Stimulated activated naive B cell treated with anti-CD40 and anti-IgM and Interleukin-4, amounts not matched to agents 10 μg/mL and 1 μg/mL and 100 μg/mL, for 72 hours (primary cell): ENCODE measurements around the gene NEU3.
"Not testable (repeated sequence)": the region's sequence is repeated elsewhere in the genome, so short reads cannot be mapped to it uniquely, and the experiment has no call there.

Experiments
- ATAC-seq, 2 donors: fragments of 150-1000 bp; cut with Tn5 transposase; replicated peaks; 2 replicates each; pipeline ENCODE4 v1.10.0; 2021; ENCODE audit warnings: moderate library complexity in 1 of 2
- DNase-seq: peaks from one replicate; pipeline ENCODE4 v3.0.0; 2021
- H3K27ac Mint-ChIP-seq: one replicate; pipeline ENCODE4 v1.8.0; 2022; ENCODE audit warnings: mild to moderate bottlenecking, mixed read lengths
- H3K27me3 Mint-ChIP-seq, 2 donors: one replicate each; pipeline ENCODE4 v1.8.0; 2022; ENCODE audit warnings: mixed read lengths in 2 of 2
- H3K36me3 Mint-ChIP-seq, 2 donors: one replicate each; pipeline ENCODE4 v1.8.0; 2022; ENCODE audit warnings: mixed read lengths in 2 of 2, mild to moderate bottlenecking in 1 of 2
- H3K4me1 Mint-ChIP-seq, 2 donors: one replicate each; pipeline ENCODE4 v1.8.0; 2022; ENCODE audit warnings: mixed read lengths in 2 of 2, mild to moderate bottlenecking in 1 of 2
- H3K4me3 Mint-ChIP-seq, 2 donors: one replicate each; pipeline ENCODE4 v1.8.0; 2022; ENCODE audit warnings: mild to moderate bottlenecking in 2 of 2, mixed read lengths in 2 of 2, moderate library complexity in 1 of 2
- H3K9me3 Mint-ChIP-seq, 2 donors: one replicate each; pipeline ENCODE4 v1.8.0; 2022; ENCODE audit warnings: mixed read lengths in 2 of 2, mild to moderate bottlenecking in 1 of 2

Gene NEU3

DNA sequence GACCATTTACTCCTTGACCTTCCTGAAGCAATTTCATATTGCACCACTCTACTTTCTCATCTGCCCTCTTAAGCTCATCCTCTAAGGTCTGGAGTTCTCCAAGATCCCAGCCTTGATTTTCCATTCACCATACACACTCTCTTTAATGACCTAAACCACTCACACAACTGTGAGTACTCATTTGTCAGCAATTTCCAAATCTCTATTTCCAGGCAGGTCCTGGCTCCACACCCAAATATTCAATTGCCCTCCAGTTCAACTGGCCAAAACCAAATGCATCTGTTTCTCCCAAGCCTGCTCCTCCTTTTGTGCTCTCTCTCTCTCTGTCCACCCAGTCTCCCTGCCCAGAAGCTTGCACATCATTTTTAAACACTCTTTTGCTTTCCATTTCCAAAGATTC is 39.6 kb downstream of the NEU3 start:
- DNase-seq (no peak), ATAC-seq (no peak)
- Mint-ChIP-seq H3K27ac (no peak overlapping the region), H3K36me3 (no peaks in the 10 kb centered on the region), H3K27me3 (no peaks in the 10 kb centered on the region), H3K9me3 (no peaks in the 10 kb centered on the region), H3K4me3 (no peak overlapping the region), H3K4me1 (no peaks in the 10 kb centered on the region)

DNA sequence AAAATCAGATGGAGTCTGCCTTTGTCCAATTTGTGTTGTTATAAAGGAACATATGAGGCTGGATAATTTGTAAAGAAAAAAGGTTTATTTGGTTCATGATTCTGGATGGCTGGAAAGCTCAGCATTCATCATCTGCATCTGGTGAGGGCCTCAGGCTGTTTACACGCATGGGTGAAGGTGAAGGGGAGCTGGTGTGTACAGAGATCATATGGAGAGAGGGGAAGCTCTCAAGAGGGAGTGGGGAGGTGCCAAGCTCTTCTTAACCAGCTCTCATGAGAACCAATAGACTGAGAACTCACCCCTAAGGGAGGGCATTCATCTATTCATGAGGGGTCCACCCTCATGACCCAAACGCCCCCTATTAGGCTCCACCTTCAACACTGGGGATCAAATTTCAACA is 40.0 kb downstream of the NEU3 start:
- no peak overlapping the region for H3K4me3 Mint-ChIP-seq

GRCh38 chr11:75029836-75030631 is 41.3 kb downstream of the NEU3 start:
- DNase-seq (no peak), ATAC-seq (no peak)
- Mint-ChIP-seq H3K27me3 (no peaks in the 10 kb centered on the region), H3K27ac (no peak overlapping the region), H3K9me3 (no peaks in the 10 kb centered on the region), H3K36me3 (no peaks in the 10 kb centered on the region), H3K4me1 (no peaks in the 10 kb centered on the region), H3K4me3 (no peak overlapping the region)

More for the DNA sequence above, 40.0 kb downstream of the NEU3 start:
- DNase-seq (no peak), ATAC-seq (no peak)
- H3K27me3 Mint-ChIP-seq, result no peaks in the 10 kb centered on the region
- H3K9me3 Mint-ChIP-seq, result no peaks in the 10 kb centered on the region
- H3K27ac Mint-ChIP-seq, result no peak overlapping the region
- no peaks in the 10 kb centered on the region for H3K4me1 Mint-ChIP-seq
- H3K36me3 Mint-ChIP-seq, result no peaks in the 10 kb centered on the region

DNA sequence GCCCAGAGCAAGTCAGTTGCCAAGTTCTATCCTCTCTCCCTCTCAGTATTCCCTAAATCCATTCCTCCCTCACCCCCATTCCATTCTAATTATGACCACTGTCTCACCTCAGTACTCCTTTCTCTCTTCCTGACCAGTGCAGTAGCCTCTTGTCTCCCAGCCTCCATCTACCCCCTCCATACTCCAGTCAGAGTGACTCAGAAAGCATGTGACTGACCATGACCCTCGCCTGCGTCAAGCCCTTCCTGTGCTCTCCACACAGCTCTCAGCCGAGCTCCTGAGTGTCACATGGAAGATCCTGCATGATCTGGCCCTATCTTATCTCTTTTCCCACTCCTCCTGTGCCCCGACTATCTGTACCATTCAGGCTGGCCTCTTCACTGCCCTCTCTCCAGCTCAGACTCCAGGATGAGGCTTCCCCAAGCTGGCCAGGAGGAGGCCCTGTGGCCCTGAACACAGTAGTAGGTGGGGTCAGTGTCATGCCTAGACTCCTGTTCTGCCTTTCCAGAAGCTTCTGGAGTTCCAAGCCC is 42.6 kb downstream of the NEU3 start:
- Mint-ChIP-seq H3K4me1 (peaks cover 7% of the 10 kb centered on the region in 2 donors), H3K9me3 (no peaks in the 10 kb centered on the region), H3K36me3 (no peaks in the 10 kb centered on the region), H3K4me3 (no peak overlapping the region), H3K27me3 (no peaks in the 10 kb centered on the region), H3K27ac (no peak overlapping the region)
- ATAC-seq (no peak), DNase-seq (no peak)

GRCh38 chr11:75031771-75032549 is 43.2 kb downstream of the NEU3 start:
- ATAC-seq (peak; percentile 61 to 63), DNase-seq (peak; percentile 29)
- no peaks in the 10 kb centered on the region for H3K36me3 Mint-ChIP-seq
- H3K27ac Mint-ChIP-seq, result no peak overlapping the region
- H3K4me3 Mint-ChIP-seq, result no peak overlapping the region
- peaks cover 7% of the 10 kb centered on the region in 2 donors for H3K4me1 Mint-ChIP-seq
- no peaks in the 10 kb centered on the region for H3K9me3 Mint-ChIP-seq
- no peaks in the 10 kb centered on the region for H3K27me3 Mint-ChIP-seq

GRCh38 chr11:75032550-75032935 is 43.8 kb downstream of the NEU3 start:
- Mint-ChIP-seq H3K4me1 (peaks cover 7% of the 10 kb centered on the region in 2 donors), H3K36me3 (no peaks in the 10 kb centered on the region), H3K4me3 (no peak overlapping the region), H3K27ac (no peak overlapping the region), H3K27me3 (no peaks in the 10 kb centered on the region), H3K9me3 (no peaks in the 10 kb centered on the region)
- DNase-seq (no peak), ATAC-seq (no peak)

GRCh38 chr11:75033916-75034315 is 45.2 kb downstream of the NEU3 start:
- Mint-ChIP-seq H3K36me3 (peaks cover 0 to 3% of the 10 kb centered on the region in 2 donors), H3K27ac (no peak overlapping the region), H3K27me3 (no peaks in the 10 kb centered on the region), H3K4me3 (no peak overlapping the region), H3K4me1 (peaks cover 7% of the 10 kb centered on the region in 2 donors), H3K9me3 (no peaks in the 10 kb centered on the region)
- ATAC-seq (no peak), DNase-seq (no peak)

- Mint-ChIP-seq H3K9me3 (no peaks in the 10 kb centered on the region), H3K27ac (peak overlapping the region; percentile 90), H3K4me3 (no peak overlapping the region), H3K4me1 (peaks cover 7% of the 10 kb centered on the region in 2 donors), H3K36me3 (peaks cover 1 to 4% of the 10 kb centered on the region in 2 donors), H3K27me3 (no peaks in the 10 kb centered on the region)
- DNase-seq (no peak), ATAC-seq (no peak)
Observed at GRCh38 chr11:75035256-75035655, 46.5 kb downstream of the NEU3 start.

DNA sequence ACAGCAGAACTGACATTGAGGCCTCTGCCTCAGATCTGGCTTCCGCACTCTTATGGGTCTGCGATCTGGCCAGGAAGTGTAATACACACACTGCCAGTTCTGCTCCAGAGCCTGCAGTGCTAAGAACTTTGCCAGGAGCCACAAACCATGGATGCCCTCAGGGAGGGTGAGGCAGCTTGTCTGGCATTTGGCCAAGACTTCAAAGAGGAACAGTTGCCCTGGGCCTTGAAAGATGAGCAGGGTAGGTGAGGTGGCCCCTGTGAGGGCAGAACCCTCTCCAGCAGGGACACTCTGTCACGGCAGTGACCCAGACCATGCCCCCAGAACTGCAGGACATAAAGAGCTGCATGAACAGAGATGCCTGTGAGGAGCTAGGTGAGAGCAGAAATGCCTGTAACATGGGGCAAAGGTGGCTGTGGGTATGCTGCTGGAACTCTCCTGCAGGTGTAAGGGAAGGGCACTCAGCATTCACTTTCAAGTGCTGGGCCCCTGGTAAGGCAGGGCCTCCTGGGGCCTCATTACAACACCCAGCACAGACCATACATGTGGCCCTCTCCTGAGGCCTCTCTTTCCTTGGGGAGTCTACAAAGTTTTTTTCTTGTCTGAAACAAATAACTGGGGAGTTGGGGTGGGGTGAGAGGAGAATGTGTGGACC is 47.3 kb downstream of the NEU3 start:
- Mint-ChIP-seq H3K4me1 (peaks cover 7% of the 10 kb centered on the region in 2 donors), H3K4me3 (no peak overlapping the region), H3K27me3 (peaks cover 5% of the 10 kb centered on the region in 2 donors), H3K9me3 (peaks cover 4 to 5% of the 10 kb centered on the region in 2 donors), H3K27ac (peak overlapping the region; percentile 90), H3K36me3 (peaks cover 9 to 11% of the 10 kb centered on the region in 2 donors)
- ATAC-seq (peak; percentile 7 to 81), DNase-seq (no peak)

DNA sequence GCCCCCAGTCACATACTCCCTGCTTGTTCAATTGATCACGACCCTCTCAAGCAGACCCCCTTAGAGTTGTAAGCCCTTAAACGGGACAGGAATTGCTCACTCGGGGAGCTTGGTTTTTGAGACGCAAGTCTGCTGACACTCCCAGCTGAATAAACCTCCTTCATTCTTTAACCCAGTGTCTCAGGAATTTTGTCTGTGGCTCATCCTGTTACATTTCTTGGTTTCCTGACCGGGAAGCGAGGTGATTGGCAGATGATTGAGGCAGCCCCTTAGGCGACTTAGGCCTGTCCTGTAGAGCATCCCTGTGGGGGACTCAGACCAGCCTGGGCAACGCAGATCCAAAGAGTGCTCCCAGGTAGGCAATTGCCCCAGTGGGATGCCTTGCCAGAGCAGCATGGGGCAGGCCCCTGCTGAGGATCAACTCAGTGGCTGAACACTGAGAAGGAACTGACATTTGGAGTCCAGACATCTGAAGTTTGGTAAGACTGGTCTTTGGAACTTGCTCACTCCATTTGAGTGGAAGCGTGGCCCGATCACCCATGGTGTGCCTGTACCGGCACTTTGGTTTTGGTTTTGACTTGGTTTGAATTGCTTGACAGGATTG is 51.5 kb downstream of the NEU3 start:
- DNase-seq (no peak), ATAC-seq (no peak)
- Mint-ChIP-seq H3K9me3 (peaks cover 7 to 9% of the 10 kb centered on the region in 2 donors), H3K27me3 (peaks cover 10 to 11% of the 10 kb centered on the region in 2 donors), H3K4me3 (no peak overlapping the region), H3K27ac (no peak overlapping the region), H3K4me1 (peaks cover 7 to 16% of the 10 kb centered on the region in 2 donors), H3K36me3 (peaks cover 13 to 14% of the 10 kb centered on the region in 2 donors)

DNA sequence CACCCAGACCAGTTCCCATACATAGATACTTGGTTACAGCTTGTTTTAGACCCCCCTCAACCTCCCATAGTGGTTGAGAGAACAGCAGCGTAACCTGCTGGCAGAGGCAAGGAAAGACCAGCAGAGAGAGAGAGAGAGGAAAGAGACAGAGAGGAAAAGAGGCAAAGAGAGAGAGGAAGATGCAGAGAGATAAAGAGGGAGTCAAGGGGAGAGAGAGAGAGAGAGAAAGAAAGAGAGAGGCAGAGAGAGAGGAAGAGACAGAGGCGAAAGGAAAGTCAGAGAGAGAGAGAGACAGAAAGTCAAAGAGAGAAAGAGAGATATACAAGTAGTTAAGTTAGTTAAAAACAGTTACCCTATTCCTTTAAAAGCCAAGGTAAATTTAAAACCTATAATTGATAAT is 52.5 kb downstream of the NEU3 start:
- Mint-ChIP-seq H3K9me3 (peaks cover 7 to 9% of the 10 kb centered on the region in 2 donors), H3K36me3 (peaks cover 13 to 14% of the 10 kb centered on the region in 2 donors), H3K4me1 (peaks cover 0 to 9% of the 10 kb centered on the region in 2 donors), H3K27me3 (peaks cover 10 to 11% of the 10 kb centered on the region in 2 donors), H3K4me3 (no peak overlapping the region), H3K27ac (no peak overlapping the region)
- DNase-seq (no peak), ATAC-seq (no peak)

- H3K36me3 Mint-ChIP-seq, result peaks cover 13 to 14% of the 10 kb centered on the region in 2 donors
Observed at GRCh38 chr11:75041821-75042220, 53.1 kb downstream of the NEU3 start.

GRCh38 chr11:75044381-75045170 is 55.8 kb downstream of the NEU3 start:
- not testable (repeated sequence) for H3K4me3 Mint-ChIP-seq, DNase-seq, H3K27ac Mint-ChIP-seq, ATAC-seq
- Mint-ChIP-seq H3K36me3 (peaks cover 11 to 17% of the 10 kb centered on the region in 2 donors), H3K4me1 (peaks cover 17 to 20% of the 10 kb centered on the region in 2 donors), H3K9me3 (peaks cover 11 to 14% of the 10 kb centered on the region in 2 donors), H3K27me3 (peaks cover 10 to 11% of the 10 kb centered on the region in 2 donors)

More at GRCh38 chr11:75041821-75042220, 53.1 kb downstream of the NEU3 start:
- not testable (repeated sequence) for H3K4me3 Mint-ChIP-seq, H3K4me1 Mint-ChIP-seq, ATAC-seq, DNase-seq, H3K27ac Mint-ChIP-seq, H3K9me3 Mint-ChIP-seq
- peaks cover 10 to 11% of the 10 kb centered on the region in 2 donors for H3K27me3 Mint-ChIP-seq
